AML-193 (cell line): Measurements from ENCODE around the gene RRAGD.

ENCODE experiments used
- DNase-seq, 2 experiments: peaks; one replicate each; lab custom pipeline; 2025; lab: John Stamatoyannopoulos, UW

RRAGD gene

GRCh38 chr6:89346433-89346832 is 65.6 kb downstream of the RRAGD start:
- no peak for DNase-seq

GRCh38 chr6:89339565-89339964 is 72.5 kb downstream of the RRAGD start:
- no peak for DNase-seq

- no peak for DNase-seq
These were observed 76.9 kb downstream of the RRAGD start for GRCh38 chr6:89335164-89335563.

- no peak for DNase-seq
These were observed 81.2 kb downstream of the RRAGD start for GRCh38 chr6:89330910-89331309.

- DNase-seq = no peak
These were observed 83.1 kb downstream of the RRAGD start for GRCh38 chr6:89328976-89329375.

GRCh38 chr6:89324304-89324703 is 87.8 kb downstream of the RRAGD start:
- DNase-seq = no peak

GRCh38 chr6:89323511-89323971 is 88.5 kb downstream of the RRAGD start:
- peak; percentile 34 to 56 for DNase-seq

GRCh38 chr6:89321131-89321970 is 90.7 kb downstream of the RRAGD start:
- peak; percentile 96 to 98 for DNase-seq

GRCh38 chr6:89320012-89320559 is 92.0 kb downstream of the RRAGD start:
- no peak for DNase-seq

GRCh38 chr6:89317067-89317466 is 95.0 kb downstream of the RRAGD start:
- no peak for DNase-seq

- DNase-seq = no peak
These were observed 96.7 kb downstream of the RRAGD start, which contains the start of gene GABRR2 for GRCh38 chr6:89315249-89315885. Gene GABRR2 (minus strand): TSS chr6:89315299. CDS start chr6:89315165, 134 bp downstream.

- DNase-seq = no peak
These were observed 97.4 kb downstream of the RRAGD start for GRCh38 chr6:89314692-89315091.
